Panc1 (cell line): Measurements from ENCODE around the gene GPALPP1. TPM values are rescaled to one million over a fixed set of nuclear protein-coding genes. Genes with fewer than 3 reads are reported as not detected.
"Not testable (repeated sequence)": the region's sequence is repeated elsewhere in the genome, so short reads cannot be mapped to it uniquely, and the experiment has no call there.

Experiments used
- ATAC-seq: fragments of 200-7000 bp; cut with Tn5 transposase; 2 replicates; pipeline ENCODE4 v1.9.1; 2020; ENCODE audit warnings: mild to moderate bottlenecking, moderate library complexity
- Bru-seq: library from RNA; stranded (reverse); fragments of 400-500 nt; gene quantifications from one replicate; lab custom pipeline; 2021; lab: Mats Ljungman, UMichigan
- BruChase-seq, 2 experiments: library from RNA; stranded (reverse); fragments of 400-500 nt; gene quantifications; one replicate each; lab custom pipeline; 2021; lab: Mats Ljungman, UMichigan
- BruUV-seq: library from RNA; stranded (reverse); fragments of 400-500 nt; replicated peaks from 2 replicates; lab custom pipeline; 2021; lab: Mats Ljungman, UMichigan
- CTCF ChIA-PET: fragments of 300-600 bp; sonication (Branson Sonifier 250); formaldehyde crosslinking; loops from one replicate; lab custom pipeline; 2022; ENCODE audit warnings: antibody characterized with exemption; lab: Charles Lee
- POLR2A ChIA-PET: fragments of 300-600 bp; sonication (Branson Sonifier 250); formaldehyde crosslinking; loops from one replicate; lab custom pipeline; 2022; ENCODE audit warnings: antibody characterized with exemption; lab: Charles Lee
- DNase-seq: peaks from one replicate; pipeline ENCODE4 v3.0.0-alpha.2; 2010; ENCODE audit warnings: low read depth, low spot score
- H3K27ac ChIP-seq: 2 replicates; pipeline ENCODE4 v1.5.1; 2011; ENCODE audit warnings: mild to moderate bottlenecking, low read length, inconsistent platforms
- H3K27me3 ChIP-seq: fragments of 200-500 bp; sonication (Bioruptor generic); 2 replicates; pipeline ENCODE4 v1.6.0; 2014; ENCODE audit warnings: low read length, inconsistent platforms; ENCODE audit not compliant: control insufficient read depth, insufficient read depth
- H3K36me3 ChIP-seq: fragments of 200-500 bp; sonication (Bioruptor generic); 2 replicates; pipeline ENCODE4 v1.5.1; 2014; ENCODE audit warnings: inconsistent platforms, mild to moderate bottlenecking, low read length, moderate library complexity; ENCODE audit not compliant: control insufficient read depth, insufficient read depth
- H3K4me1 ChIP-seq: 2 replicates; pipeline ENCODE4 v1.5.1; 2011; ENCODE audit warnings: inconsistent platforms, mild to moderate bottlenecking, low read length, moderate library complexity; ENCODE audit not compliant: control insufficient read depth, insufficient read depth
- H3K4me3 ChIP-seq, 2 experiments: 2 replicates each; pipeline ENCODE4 v1.5.1; 2011 to 2012; ENCODE audit warnings: low read depth in 2 of 2, low read length in 2 of 2, mild to moderate bottlenecking in 2 of 2, inconsistent platforms in 1 of 2, moderate library complexity in 1 of 2
- H3K9me3 ChIP-seq: fragments of 200-500 bp; sonication (Bioruptor generic); 2 replicates; pipeline ENCODE4 v1.5.1; 2014; ENCODE audit warnings: low read depth, mild to moderate bottlenecking, inconsistent platforms, low read length, moderate library complexity; ENCODE audit not compliant: control insufficient read depth, insufficient read depth
- POLR2AphosphoS5 ChIP-seq: IDR thresholded peaks from 2 replicates; pipeline ENCODE4 v1.6.1; 2012; ENCODE audit warnings: mild to moderate bottlenecking, low read depth, low read length, moderate library complexity
- SIN3A ChIP-seq: IDR thresholded peaks from 2 replicates; pipeline ENCODE4 v1.6.1; 2012; ENCODE audit warnings: low read depth, mild to moderate bottlenecking, low read length, moderate library complexity, borderline replicate concordance; ENCODE audit not compliant: insufficient read depth
- TCF7L2 ChIP-seq: IDR thresholded peaks from 2 replicates; pipeline ENCODE4 v1.6.1; 2011; ENCODE audit warnings: mild to moderate bottlenecking, low read depth, low read length, inconsistent platforms
- in situ Hi-C: cut with HindIII; loops from 2 replicates; pipeline ENCODE4 v1.10.0; 2016; ENCODE audit warnings: low sequenced_read_pairs, low pct_unique_long_range_greater_than_20kb
- intact Hi-C: fragments of 100-400 bp; cut with micrococcal nuclease; formaldehyde crosslinking; loops from one replicate; pipeline ENCODE4 v1.10.0; 2022; ENCODE audit not compliant: unreplicated experiment
- long read RNA-seq: library from polyadenylated mRNA; unstranded; transcript quantifications from one replicate; pipeline ENCODE4 v2.0.0, GENCODE V29; 2021; ENCODE audit not compliant: unreplicated experiment
- polyA plus RNA-seq: library from polyadenylated mRNA; unstranded; fragments of >200 nt; gene quantifications from one replicate; pipeline ENCODE4 v1.2.1, GENCODE V29; 2012; ENCODE audit warnings: missing spikeins; ENCODE audit not compliant: insufficient read length
- total RNA-seq: library from RNA; stranded (reverse); gene quantifications from one replicate; pipeline ENCODE4 v1.2.1, GENCODE V29; 2021; ENCODE audit not compliant: unreplicated experiment
- TF ChIP-seq, protein P1 (sequence below): fragments of 450-650 bp; IDR thresholded peaks from 2 replicates; pipeline ENCODE4 v1.5.1; 2017; ENCODE audit warnings: mild to moderate bottlenecking
- TF ChIP-seq, protein P2 (sequence below), 2 experiments: IDR thresholded peaks; 2 replicates each; pipeline ENCODE4 v1.6.1; 2011 to 2012; ENCODE audit warnings: low read depth in 2 of 2, control low read depth in 1 of 2, low read length in 1 of 2, mild to moderate bottlenecking in 1 of 2, moderate library complexity in 1 of 2; ENCODE audit not compliant: insufficient read depth in 1 of 2

Gene GPALPP1, protein sequence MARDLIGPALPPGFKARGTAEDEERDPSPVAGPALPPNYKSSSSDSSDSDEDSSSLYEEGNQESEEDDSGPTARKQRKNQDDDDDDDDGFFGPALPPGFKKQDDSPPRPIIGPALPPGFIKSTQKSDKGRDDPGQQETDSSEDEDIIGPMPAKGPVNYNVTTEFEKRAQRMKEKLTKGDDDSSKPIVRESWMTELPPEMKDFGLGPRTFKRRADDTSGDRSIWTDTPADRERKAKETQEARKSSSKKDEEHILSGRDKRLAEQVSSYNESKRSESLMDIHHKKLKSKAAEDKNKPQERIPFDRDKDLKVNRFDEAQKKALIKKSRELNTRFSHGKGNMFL
- total RNA-seq: 13.5 TPM
- 8.3 TPM for polyA plus RNA-seq
- Bru-seq, nascent RNA: percentile 63 among the genes with signal in this experiment
- percentile 62 among the genes with signal in this experiment for BruChase-seq, experiment 1, labeled RNA remaining after a 2-hour chase
- BruChase-seq, experiment 2, labeled RNA remaining after a 6-hour chase: percentile 66 among the genes with signal in this experiment
- long read RNA-seq, transcript GPALPP1-203 (8 exons, 1,393 nt): major isoform, 6 of 17 reads
- long read RNA-seq, partial matches to known transcripts: 3 of 17 reads
- long read RNA-seq, other reads (novel, unspliced or antisense): 6 of 17 reads

DNA sequence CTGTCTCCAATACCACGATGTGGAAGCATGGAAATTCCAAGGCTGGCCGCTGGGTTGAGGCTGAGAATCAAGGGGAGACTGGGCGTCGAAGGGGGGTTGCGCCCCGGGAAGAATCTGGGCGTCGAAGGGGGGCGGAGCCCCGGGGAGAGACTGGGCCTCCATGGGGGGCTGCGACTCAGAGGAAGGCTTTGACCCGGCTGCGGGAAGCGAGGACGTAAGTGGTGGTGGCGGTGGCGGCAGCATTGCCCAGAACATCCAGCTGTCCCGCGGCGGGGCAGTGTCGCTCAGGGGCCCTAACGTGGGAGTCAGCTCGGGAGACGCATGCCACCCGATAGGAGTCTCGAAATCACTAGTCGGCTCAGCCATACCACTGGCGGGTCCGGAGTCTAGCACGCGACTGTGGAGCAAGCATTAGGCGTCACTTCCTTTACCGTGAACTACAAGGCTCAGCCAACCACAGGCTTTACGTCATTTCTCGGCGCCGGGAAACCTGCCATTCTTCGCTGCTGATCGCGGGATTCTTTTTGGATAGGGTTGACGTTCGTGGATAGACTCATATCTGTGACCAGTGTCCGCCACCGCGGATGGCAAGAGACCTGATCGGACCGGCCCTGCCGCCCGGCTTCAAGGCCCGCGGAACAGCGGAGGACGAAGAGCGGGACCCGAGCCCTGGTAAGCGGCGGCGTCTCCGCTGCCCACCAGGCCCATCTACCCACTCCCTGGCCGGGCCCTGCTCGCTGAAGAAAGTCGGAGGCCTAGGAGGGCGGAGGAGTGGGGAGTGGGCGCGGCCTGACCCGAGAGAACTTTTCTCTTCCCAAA lies at the start of gene GPALPP1, which contains the start of gene NUFIP1:
GPALPP1 (plus strand) TSS at position 468 of the 819 bp plus-strand sequence; CDS start at position 585, 117 bp downstream.
NUFIP1 (minus strand) TSS at position 401 of the 819 bp plus-strand sequence; CDS start at position 366, 35 bp downstream.
- Histone ChIP-seq H3K4me1 (peaks cover 5% of the 10 kb centered on the region), H3K9me3 (no peaks in the 10 kb centered on the region), H3K27me3 (no peaks in the 10 kb centered on the region), H3K27ac (peak within 1 kb of the TSS; percentile 74), H3K36me3 (peaks cover 5% of the 10 kb centered on the region; the same call in 1 of the 2 replicates), H3K4me3 (peak within 1 kb of the TSS; percentile 94 to 96)
- CTCF ChIA-PET: no interaction called here
- TF ChIP-seq POLR2AphosphoS5 (peak; percentile 60), SIN3A (peak; percentile 76; the same call in 1 of the 2 replicates)
- TF ChIP-seq, protein P1, sequence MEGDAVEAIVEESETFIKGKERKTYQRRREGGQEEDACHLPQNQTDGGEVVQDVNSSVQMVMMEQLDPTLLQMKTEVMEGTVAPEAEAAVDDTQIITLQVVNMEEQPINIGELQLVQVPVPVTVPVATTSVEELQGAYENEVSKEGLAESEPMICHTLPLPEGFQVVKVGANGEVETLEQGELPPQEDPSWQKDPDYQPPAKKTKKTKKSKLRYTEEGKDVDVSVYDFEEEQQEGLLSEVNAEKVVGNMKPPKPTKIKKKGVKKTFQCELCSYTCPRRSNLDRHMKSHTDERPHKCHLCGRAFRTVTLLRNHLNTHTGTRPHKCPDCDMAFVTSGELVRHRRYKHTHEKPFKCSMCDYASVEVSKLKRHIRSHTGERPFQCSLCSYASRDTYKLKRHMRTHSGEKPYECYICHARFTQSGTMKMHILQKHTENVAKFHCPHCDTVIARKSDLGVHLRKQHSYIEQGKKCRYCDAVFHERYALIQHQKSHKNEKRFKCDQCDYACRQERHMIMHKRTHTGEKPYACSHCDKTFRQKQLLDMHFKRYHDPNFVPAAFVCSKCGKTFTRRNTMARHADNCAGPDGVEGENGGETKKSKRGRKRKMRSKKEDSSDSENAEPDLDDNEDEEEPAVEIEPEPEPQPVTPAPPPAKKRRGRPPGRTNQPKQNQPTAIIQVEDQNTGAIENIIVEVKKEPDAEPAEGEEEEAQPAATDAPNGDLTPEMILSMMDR: no peak
- peak; percentile 35 for DNase-seq
- BruUV-seq: no TSS peak
- POLR2A ChIA-PET: no interaction called here
- peak; percentile 99 for ATAC-seq
- intact Hi-C loops: no loop called here
- in situ Hi-C loops: no loop called here

DNA sequence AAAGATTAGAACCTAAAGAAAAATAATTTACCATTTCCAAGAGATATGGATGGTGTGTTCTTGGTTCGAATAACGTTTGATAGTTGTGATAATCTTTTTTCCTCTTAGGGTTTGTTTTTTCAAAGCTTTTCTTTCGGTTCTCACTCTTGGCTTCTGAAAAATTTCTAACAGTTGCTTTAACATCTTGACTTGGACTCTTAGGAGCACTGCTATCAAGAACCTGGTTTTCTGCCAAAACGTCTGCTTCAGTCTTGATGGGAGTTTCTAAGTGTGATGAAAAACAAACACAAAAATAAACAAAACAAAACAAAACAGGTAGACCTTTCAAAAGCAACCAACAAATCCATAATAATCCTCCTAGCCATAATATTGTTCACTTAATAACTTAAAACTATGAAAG lies 45.9 kb upstream of the GPALPP1 start:
- CTCF ChIA-PET, in situ Hi-C loops, BruUV-seq: not testable (repeated sequence)

DNA sequence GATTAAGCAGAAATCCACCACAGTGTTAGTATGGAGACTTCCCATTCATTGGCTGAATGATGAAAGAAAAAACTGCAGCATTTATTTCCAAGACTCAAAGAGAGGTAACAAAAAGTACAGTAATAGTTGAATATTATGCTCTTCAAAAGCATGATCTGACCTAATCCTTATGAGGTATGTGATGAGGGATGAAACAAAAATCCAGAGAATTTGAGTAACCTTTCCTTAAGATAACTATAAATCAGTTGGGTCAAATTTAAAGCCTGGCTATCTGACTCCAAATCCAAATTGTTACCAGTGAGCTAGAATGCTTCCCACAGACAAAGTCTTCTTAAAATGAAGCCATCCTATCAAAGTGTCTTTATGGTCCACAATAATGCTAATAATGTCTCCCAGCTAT lies 38.2 kb upstream of the GPALPP1 start:
- in situ Hi-C loops: no loop called here
- Histone ChIP-seq H3K27me3 (no peaks in the 10 kb centered on the region), H3K4me3 (no peak overlapping the region), H3K9me3 (no peaks in the 10 kb centered on the region), H3K36me3 (no peaks in the 10 kb centered on the region; the same call in 1 of the 2 replicates), H3K4me1 (no peaks in the 10 kb centered on the region), H3K27ac (no peak overlapping the region)
- TF ChIP-seq, protein P1: no peak
- TF ChIP-seq TCF7L2 (no peak), POLR2AphosphoS5 (no peak)
- TF ChIP-seq, protein P2, sequence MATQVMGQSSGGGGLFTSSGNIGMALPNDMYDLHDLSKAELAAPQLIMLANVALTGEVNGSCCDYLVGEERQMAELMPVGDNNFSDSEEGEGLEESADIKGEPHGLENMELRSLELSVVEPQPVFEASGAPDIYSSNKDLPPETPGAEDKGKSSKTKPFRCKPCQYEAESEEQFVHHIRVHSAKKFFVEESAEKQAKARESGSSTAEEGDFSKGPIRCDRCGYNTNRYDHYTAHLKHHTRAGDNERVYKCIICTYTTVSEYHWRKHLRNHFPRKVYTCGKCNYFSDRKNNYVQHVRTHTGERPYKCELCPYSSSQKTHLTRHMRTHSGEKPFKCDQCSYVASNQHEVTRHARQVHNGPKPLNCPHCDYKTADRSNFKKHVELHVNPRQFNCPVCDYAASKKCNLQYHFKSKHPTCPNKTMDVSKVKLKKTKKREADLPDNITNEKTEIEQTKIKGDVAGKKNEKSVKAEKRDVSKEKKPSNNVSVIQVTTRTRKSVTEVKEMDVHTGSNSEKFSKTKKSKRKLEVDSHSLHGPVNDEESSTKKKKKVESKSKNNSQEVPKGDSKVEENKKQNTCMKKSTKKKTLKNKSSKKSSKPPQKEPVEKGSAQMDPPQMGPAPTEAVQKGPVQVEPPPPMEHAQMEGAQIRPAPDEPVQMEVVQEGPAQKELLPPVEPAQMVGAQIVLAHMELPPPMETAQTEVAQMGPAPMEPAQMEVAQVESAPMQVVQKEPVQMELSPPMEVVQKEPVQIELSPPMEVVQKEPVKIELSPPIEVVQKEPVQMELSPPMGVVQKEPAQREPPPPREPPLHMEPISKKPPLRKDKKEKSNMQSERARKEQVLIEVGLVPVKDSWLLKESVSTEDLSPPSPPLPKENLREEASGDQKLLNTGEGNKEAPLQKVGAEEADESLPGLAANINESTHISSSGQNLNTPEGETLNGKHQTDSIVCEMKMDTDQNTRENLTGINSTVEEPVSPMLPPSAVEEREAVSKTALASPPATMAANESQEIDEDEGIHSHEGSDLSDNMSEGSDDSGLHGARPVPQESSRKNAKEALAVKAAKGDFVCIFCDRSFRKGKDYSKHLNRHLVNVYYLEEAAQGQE (IDR thresholded peaks at IDR 0.05; ENCODE audit: insufficient read depth in 1 of 2, low read depth in 2 of 2, low read length in 1 of 2): no peak
- intact Hi-C loops: no loop called here
- BruUV-seq: no TSS peak
- no peak for DNase-seq
- POLR2A ChIA-PET: no interaction called here
- ATAC-seq: no peak
- CTCF ChIA-PET: no interaction called here

More for the DNA sequence above, 45.9 kb upstream of the GPALPP1 start:
- intact Hi-C loops, POLR2A ChIA-PET, ATAC-seq, H3K27ac ChIP-seq, H3K4me1 ChIP-seq, H3K4me3 ChIP-seq, H3K27me3 ChIP-seq, H3K9me3 ChIP-seq, DNase-seq, H3K36me3 ChIP-seq: not testable (repeated sequence)
